IPS-15b (cell line): Measurements from ENCODE around the gene SNAP47.

Source experiments
- H3K27me3 ChIP-seq: one replicate; pipeline ENCODE4 v1.6.1; 2013; ENCODE audit warnings: low read length; ENCODE audit not compliant: control insufficient read depth, insufficient read depth
- H3K36me3 ChIP-seq: one replicate; pipeline ENCODE4 v1.6.1; 2013; ENCODE audit warnings: low read length; ENCODE audit not compliant: control insufficient read depth, insufficient read depth
- H3K4me1 ChIP-seq: one replicate; pipeline ENCODE4 v1.6.1; 2013; ENCODE audit warnings: mild to moderate bottlenecking, low read length; ENCODE audit not compliant: control insufficient read depth, insufficient read depth
- H3K4me3 ChIP-seq: one replicate; pipeline ENCODE4 v1.5.1; 2013; ENCODE audit warnings: low read depth, low read length
- H3K9ac ChIP-seq: one replicate; pipeline ENCODE4 v1.6.1; 2013; ENCODE audit warnings: low read depth, mild to moderate bottlenecking, low read length
- H3K9me3 ChIP-seq: one replicate; pipeline ENCODE4 v1.6.1; 2013; ENCODE audit warnings: mild to moderate bottlenecking, low read length; ENCODE audit not compliant: control insufficient read depth, insufficient read depth

The SNAP47 gene

DNA sequence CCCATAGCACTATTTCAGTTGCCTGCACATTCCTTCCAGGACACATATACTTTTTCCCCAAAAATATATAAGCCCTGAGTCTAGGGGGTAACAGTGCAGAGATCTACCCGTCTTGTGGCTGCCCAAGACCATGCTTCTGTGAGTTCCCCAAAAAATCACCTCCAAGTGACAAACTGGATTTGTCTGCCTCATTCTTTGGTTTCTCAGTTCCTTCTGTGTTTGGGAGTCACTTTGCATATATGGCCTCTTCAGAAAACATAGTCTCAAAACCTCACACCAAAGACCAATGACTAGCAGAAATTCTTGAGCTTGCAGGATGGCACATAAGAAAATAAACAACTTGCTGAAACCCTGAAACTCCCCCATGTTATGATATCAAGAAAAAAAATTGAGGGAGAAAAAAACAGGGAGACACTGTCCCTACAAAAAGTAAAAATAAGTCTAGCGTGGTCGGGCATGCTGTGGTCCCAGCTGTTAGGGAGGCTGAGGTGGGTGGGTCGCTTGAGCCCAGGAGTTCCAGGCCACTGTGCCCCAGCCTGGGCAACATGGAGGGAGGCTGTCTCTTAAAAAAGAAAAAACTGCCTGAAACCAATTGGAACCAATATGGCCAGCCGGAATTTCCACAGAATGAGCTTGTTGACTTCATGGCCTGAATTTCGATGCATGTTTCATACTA, 8.2 kb upstream of the SNAP47 start:
- H3K4me3 ChIP-seq = no peak overlapping the region
- no peaks in the 10 kb centered on the region for H3K36me3 ChIP-seq
- no peaks in the 10 kb centered on the region for H3K9me3 ChIP-seq
- no peaks in the 10 kb centered on the region for H3K27me3 ChIP-seq
- H3K9ac ChIP-seq = no peak overlapping the region
- no peaks in the 10 kb centered on the region for H3K4me1 ChIP-seq

DNA sequence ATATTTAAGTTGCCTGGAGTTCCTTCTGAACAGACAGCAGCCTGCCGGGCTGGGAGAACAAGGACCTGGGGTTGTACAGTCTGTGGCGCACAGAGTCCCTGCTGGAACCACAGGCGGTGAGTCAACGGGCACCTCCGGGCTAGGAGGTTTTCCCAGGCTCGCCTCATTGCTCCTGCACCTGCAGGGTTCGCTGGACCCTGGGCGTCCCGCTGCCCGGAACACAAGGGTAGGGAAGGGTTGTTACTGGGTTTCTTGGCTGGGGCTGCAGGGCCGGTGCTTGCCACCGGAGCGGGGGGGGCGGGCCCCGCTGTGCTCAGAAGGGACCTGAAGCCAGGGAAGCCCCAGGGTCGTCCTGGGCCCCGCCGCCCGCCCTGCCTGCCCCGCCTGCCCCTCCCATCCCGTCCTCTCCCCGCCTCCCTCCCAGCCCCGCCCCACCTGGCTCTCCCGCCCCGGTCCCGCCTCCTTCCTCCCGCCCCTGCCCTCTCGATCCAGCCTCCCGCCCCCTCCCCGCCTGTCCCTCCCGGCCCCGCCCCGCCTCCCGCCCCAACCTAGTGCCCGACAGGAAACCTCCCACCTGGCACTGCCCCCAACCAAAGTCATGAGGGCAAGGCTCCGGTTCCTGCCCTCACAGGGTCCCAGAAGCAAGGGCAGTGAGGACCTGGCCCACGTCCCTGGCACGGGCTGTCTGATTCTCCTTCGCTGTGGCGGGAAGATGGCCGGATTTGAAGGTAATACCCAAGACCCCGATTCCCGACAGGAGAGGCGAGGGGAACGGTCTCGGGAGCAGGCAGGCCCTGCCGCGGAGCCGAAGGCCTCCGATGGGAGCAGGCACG, 7.0 kb upstream of the SNAP47 start:
- H3K36me3 ChIP-seq = peaks cover 3% of the 10 kb centered on the region
- no peaks in the 10 kb centered on the region for H3K4me1 ChIP-seq
- peak overlapping the region; percentile 55 for H3K4me3 ChIP-seq
- H3K9ac ChIP-seq = no peak overlapping the region
- no peaks in the 10 kb centered on the region for H3K9me3 ChIP-seq
- H3K27me3 ChIP-seq = no peaks in the 10 kb centered on the region

DNA sequence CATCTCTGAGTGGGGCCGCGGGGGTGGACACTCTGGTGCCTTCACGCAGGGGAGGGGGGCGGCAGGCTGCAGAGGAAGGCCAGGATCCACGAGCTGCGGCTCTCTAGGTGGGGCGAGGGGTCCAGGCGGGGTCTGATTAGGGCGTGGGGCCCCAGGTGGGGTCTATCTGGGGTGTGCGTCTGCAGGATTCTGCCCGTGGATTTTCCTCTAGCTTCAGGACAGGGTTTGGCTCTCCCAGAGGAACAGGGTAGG, 6.4 kb upstream of the SNAP47 start:
- peak overlapping the region; percentile 55 for H3K4me3 ChIP-seq
- no peaks in the 10 kb centered on the region for H3K4me1 ChIP-seq
- peaks cover 3% of the 10 kb centered on the region for H3K36me3 ChIP-seq
- no peaks in the 10 kb centered on the region for H3K27me3 ChIP-seq
- no peaks in the 10 kb centered on the region for H3K9me3 ChIP-seq
- H3K9ac ChIP-seq = no peak overlapping the region

DNA sequence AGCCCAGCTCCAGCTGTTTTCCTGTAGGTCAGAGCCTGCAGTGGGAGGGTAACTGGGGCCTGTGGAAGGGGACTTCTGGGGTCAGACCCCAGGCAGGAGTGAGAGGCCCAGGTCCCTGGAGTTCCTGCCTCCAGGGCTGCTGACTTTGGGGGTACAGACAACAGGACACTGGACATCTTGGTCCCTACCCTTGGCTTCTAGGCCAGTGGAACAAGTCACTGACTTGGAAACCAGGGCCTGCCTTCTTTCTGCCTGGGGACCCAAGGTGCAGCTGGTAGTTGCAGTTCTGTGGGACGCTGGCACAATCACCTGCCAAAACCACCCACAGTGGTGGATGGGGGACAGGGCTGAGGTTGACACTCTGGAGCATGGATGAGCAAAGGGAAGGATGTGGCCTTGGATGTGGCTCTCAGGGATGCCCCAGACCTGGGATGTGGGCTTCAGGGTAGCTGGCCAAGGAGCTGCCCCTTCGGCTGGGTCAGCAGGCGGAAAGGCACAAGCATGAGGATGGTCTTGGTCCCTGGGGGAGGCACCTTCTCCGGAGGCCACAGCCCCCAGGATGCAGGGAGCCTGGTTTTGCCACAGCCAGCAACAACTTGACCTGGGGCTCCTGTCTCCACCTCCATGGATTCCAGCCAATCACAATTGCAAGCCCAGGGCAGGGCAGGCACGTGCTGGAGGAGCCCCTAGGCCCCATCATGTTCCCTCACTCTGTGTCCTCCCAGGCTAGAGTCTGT, 5.9 kb upstream of the SNAP47 start:
- Histone ChIP-seq H3K4me3 (peak overlapping the region; percentile 55), H3K9ac (no peak overlapping the region), H3K9me3 (no peaks in the 10 kb centered on the region), H3K4me1 (no peaks in the 10 kb centered on the region), H3K36me3 (peaks cover 3% of the 10 kb centered on the region), H3K27me3 (no peaks in the 10 kb centered on the region)

- no peaks in the 10 kb centered on the region for H3K9me3 ChIP-seq
- H3K4me1 ChIP-seq = no peaks in the 10 kb centered on the region
- no peak overlapping the region for H3K9ac ChIP-seq
- no peaks in the 10 kb centered on the region for H3K27me3 ChIP-seq
- H3K36me3 ChIP-seq = peaks cover 3% of the 10 kb centered on the region
- H3K4me3 ChIP-seq = no peak overlapping the region
Observed at GRCh38 chr1:227729881-227730629, 5.2 kb upstream of the SNAP47 start.

DNA sequence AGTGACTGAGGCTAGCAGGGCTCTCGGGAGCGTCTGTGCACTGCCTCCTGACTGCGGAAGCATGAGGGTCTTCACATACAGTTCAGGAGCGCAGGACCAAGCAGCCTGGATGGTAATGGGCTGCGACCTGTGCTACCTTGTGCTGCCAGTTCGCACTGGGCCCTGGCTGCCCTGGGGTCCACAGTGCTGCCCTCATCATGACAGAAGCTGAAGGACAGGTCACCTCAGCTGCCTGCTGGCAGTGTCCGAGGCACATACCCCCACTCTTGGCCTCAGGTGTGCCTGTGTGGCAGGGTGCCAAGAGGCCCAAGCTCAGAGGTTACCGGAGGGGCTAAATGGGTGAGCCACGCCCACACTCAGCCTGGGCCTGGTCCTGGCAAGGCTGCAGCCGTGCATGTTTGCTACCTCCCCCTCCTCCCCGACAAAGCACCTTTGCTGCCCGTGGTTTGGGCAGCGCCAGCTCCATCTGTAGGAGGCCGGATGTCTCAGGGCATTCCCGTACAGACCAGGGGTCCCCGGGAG, 4.5 kb upstream of the SNAP47 start:
- no peaks in the 10 kb centered on the region for H3K27me3 ChIP-seq
- H3K9ac ChIP-seq = no peak overlapping the region
- H3K36me3 ChIP-seq = peaks cover 3% of the 10 kb centered on the region
- no peaks in the 10 kb centered on the region for H3K9me3 ChIP-seq
- no peaks in the 10 kb centered on the region for H3K4me1 ChIP-seq
- no peak overlapping the region for H3K4me3 ChIP-seq

DNA sequence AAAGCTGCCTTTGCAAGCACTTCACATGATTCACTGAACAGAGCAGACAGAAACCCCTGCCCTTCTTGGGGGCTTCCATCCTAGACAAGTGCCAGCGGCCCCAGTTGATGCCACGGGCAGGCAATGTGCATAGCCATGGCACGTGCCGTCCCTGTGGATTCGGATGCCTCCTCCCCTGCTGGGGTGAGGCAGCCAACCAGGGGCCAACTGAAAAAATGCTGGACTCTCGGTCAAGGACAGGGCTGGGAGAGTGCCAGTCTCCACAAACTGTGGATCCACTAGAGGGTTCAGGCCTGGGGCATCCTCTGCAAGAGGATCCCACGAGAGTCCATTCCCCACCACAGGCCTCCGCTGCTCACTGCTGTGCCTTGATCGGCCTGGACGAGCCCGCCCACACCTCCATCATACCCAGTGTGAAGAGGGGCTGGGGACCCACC, 4.0 kb upstream of the SNAP47 start:
- Histone ChIP-seq H3K36me3 (peaks cover 3% of the 10 kb centered on the region), H3K27me3 (no peaks in the 10 kb centered on the region), H3K4me3 (no peak overlapping the region), H3K9ac (no peak overlapping the region), H3K4me1 (no peaks in the 10 kb centered on the region), H3K9me3 (no peaks in the 10 kb centered on the region)

DNA sequence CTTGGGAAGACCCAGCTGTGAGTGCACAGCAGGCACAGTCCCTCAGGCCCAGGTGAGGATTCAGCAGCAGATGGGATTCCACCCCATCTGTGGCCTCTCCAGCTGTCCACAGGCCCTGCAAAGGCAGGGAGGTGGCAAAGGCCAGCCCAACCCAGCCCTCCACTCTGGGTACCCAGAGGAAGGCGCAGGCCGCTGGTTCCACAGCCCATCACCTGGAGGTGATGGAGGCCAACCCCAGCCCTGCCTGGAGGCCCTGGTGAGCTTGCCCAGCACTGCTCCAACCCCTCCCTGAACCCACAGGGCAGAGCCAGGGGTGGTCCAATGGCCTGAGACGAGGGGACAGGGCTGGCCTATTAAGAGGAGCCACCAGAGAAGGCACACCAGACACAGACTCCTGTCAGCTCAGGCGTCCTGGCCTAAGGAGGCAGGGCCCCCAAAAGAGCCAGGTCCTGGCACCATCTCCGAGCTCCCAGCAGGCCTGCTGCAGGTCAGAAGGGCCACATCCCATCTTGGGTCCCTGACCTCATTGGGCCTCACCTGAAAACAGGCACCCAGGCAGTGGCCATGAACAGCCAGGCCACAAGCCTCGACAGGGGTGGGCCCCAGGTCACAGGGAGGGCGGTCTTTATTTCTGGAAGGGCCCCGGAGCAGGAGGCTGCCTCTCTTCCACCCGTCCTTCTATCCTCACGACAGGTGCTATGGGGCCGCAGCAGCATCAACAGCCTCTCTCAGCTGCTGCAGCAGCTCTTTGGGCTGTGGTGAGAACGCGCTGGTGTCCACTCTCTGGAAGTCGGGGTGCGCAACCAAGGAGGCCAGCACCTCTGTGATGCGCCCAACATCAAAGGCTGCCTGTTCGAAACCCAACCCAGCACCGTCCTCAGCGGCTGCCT, 3.3 kb upstream of the SNAP47 start:
- Histone ChIP-seq H3K4me3 (no peak overlapping the region), H3K4me1 (no peaks in the 10 kb centered on the region), H3K36me3 (peaks cover 3% of the 10 kb centered on the region), H3K27me3 (no peaks in the 10 kb centered on the region), H3K9ac (no peak overlapping the region), H3K9me3 (no peaks in the 10 kb centered on the region)

GRCh38 chr1:227732586-227733308, 2.5 kb upstream of the SNAP47 start:
- Histone ChIP-seq H3K9me3 (no peaks in the 10 kb centered on the region), H3K4me3 (no peak overlapping the region), H3K4me1 (no peaks in the 10 kb centered on the region), H3K9ac (no peak overlapping the region), H3K36me3 (peaks cover 3% of the 10 kb centered on the region), H3K27me3 (no peaks in the 10 kb centered on the region)

GRCh38 chr1:227733309-227733705, 1.9 kb upstream of the SNAP47 start:
- no peak overlapping the region for H3K9ac ChIP-seq
- no peaks in the 10 kb centered on the region for H3K9me3 ChIP-seq
- H3K4me3 ChIP-seq = no peak overlapping the region
- H3K4me1 ChIP-seq = no peaks in the 10 kb centered on the region
- peaks cover 3% of the 10 kb centered on the region for H3K36me3 ChIP-seq
- H3K27me3 ChIP-seq = no peaks in the 10 kb centered on the region
